ENCODE measurements around the gene KCNH2.

Gene KCNH2

GRCh38 chr7:150962553-150963399, 15.3 kb downstream of the KCNH2 start:
- in situ Hi-C loops (cut with MboI; ENCODE audit: low sequenced_read_pairs) = no loop called here

GRCh38 chr7:150962290-150962552, 15.9 kb downstream of the KCNH2 start:
- in situ Hi-C loops (cut with MboI; ENCODE audit: low sequenced_read_pairs) = no loop called here

GRCh38 chr7:150961510-150962289, 16.4 kb downstream of the KCNH2 start:
- in situ Hi-C loops (cut with MboI; ENCODE audit: low sequenced_read_pairs) = no loop called here

DNA sequence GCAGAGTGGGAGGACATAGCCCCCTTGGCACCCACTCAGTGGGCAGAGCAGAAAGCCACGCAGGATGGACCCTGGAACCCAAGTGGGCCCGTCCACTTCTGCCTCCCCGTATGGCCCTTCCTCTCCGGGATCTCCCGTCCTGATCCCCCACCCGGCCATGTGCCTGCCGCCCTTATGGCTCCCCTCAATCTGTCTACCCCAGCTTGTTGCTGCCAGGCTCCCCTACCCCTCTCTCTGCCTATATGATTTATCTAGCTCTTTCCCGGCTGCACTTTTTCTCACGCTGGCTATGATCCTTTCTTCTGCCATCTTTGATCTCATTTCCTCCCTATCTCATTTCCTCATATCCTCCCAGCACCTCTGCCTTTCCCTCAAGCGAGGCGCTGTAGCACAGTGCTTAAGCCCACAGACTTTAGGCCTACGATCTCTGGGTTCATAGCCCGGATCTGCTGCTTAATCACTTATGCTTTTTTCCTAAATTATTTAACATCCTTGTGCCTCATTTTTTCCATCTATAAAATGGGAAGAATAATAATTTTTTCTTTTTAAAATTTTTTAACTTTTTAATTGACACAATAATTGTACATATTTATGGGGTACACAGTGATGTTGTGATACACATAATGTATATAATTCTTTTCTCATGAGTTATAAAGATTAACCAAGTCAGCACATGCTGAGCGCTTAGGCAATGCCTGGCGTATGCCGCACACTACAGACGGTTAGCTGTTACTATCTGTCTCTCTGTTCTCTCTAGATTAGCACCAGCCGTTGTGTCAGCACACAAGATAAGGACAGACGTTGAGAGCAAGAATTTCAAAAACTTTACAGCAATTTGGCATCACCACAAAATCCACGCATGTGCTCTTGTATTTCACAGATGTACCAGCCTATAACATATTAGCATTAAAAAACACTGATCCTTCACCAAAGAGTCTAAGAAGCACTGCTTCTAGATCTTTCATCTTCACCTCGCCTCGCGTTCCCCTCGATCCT, 18.1 kb downstream of the KCNH2 start:
- in situ Hi-C loops (cut with MboI; ENCODE audit: low sequenced_read_pairs) = no loop called here

DNA sequence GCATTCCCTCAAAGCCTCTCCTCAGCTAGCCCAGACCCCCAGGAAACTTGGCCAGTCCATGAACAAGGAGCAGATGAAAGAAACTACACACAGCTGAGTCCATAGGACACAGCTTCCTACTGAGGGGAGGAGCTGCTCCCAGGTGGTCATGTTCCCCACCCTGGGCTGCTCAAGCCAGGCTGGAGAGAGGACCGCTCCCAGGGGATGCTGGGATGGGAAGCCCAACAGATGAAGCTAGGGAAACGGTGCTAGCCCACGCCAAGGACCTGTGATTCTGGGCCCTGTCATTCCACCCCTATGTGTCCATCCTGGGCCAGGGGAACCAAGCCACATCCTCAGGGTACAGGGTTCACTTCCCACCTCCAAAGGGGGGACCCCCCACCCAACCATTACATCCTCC, 19.0 kb downstream of the KCNH2 start:
- in situ Hi-C loops (cut with MboI; ENCODE audit: low sequenced_read_pairs) = no loop called here

DNA sequence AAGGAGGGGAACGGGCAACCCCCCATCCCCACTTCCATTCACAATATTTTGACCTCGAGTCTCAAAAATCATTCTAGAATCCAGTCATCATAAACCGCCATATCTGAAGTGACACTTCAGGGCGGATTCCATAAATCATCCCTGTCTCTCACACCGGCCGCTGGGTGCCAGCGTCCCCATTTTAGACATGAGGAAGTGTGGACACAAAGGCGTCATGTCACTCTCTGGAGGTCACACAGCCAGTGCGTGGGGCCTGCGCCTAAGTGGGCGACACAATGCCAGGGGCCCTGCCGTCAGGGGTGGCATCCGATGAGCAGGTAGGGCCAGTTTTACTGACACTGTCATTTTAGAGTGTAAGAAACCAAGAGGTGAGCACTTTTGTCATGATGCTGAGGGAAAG, 19.5 kb downstream of the KCNH2 start:
- in situ Hi-C loops (cut with MboI; ENCODE audit: low sequenced_read_pairs) = no loop called here

DNA sequence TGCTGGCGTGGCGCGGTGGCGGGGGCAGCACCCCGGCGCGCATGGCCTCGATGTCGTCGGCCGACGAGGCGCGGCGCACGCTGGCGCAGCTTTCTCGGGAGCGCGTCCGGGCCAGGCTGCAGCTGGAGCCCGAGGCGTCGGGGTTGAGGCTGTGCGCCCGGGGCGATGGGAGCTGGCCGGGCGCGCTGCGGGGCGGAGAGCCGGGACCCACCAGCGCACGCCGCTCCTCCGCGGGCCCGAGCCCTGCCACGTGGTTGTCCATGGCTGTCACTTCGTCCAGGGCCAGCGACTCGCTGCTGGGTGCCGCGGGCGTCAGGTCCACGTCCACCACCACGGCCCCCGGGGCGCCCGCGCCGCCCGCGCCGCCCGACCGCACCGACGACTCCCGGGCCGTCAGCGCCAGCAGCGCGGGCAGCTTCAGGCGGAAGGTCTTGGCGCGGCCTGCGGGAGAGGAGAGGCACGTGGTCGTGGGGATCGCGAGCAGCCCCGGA, 20.0 kb downstream of the KCNH2 start:
- in situ Hi-C loops (cut with MboI; ENCODE audit: low sequenced_read_pairs) = no loop called here

- in situ Hi-C loops (cut with MboI; ENCODE audit: low sequenced_read_pairs) = no loop called here
Observed at GRCh38 chr7:150957133-150958020, 20.7 kb downstream of the KCNH2 start.

GRCh38 chr7:150956395-150957132, 21.6 kb downstream of the KCNH2 start:
- in situ Hi-C loops (cut with MboI; ENCODE audit: low sequenced_read_pairs) = no loop called here

- in situ Hi-C loops (cut with MboI; ENCODE audit: low sequenced_read_pairs) = no loop called here
Observed at GRCh38 chr7:150955519-150956394, 22.4 kb downstream of the KCNH2 start.

DNA sequence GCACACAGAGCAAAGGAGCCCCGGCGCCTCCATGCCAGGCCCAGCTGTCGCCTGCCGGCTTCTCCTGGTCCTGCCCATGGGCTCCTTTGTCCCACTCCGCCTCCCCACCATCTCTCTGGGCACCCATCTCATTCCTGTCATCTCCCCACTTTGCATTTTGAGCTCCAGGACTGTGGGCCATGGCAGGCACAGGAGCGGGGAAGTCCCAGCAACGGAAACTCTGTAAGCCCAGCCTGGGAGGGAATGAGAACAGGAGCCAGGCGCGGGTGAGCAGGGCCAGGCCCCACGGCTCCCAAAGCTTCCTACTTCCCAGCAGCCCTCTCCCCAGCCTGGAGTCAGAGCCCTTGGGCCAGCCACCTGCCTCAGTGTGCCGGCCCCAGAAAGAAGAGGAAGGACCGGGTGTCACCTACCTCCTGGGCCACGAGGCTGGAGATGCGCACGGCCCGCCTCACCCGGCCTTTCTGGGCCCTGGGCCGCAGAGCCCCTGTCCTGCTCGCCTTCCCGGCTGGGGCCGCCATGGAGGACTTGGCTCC, 23.1 kb downstream of the KCNH2 start:
- in situ Hi-C loops (cut with MboI; ENCODE audit: low sequenced_read_pairs) = no loop called here

- in situ Hi-C loops (cut with MboI; ENCODE audit: low sequenced_read_pairs) = no loop called here
Observed at GRCh38 chr7:150954201-150954985, 23.7 kb downstream of the KCNH2 start.

DNA sequence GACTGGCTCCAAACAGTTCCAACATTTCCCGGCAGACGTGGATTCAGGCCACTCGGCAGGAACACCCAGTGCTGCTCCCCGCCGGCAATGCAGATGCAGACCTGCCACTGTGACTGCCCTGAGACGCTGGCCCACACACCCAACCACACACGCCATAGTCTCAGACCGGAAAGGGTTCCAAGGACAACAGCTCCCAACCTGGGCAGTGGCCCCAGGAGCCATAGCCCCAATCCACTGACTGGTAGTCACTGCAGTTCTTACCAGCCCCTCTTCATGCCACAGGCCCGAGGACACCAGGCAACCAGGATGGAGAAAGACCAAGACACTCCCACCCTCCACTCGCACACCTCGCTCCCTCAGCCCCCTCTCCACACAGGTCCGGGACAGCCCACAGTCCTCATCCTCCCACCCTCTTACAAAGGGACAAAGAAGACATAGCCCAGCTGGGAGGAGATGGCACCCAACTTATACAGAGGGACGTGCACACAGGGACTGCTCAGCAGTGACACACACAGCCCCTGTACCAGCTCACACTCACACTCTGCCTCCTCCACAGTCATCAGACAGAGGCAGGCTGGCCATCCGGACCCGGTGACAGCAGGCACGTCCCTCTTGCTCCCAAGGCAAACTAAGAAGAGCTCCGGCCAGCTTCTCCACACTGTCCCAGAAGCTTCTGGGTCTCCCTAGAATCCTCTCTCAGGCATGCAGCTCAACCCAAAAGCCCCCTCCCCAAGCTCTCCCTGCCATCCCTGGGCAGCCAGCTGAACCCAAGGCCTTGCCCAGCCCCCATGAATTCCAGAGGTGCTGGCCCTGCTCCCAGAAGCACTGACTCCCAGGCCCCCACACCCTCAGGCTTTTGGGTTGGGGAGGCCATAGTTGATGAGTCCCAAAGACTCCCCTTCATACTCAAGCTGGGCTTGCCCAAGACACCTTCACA, 24.8 kb downstream of the KCNH2 start:
- in situ Hi-C loops (cut with MboI; ENCODE audit: low sequenced_read_pairs) = no loop called here

GRCh38 chr7:150952331-150953050, 25.6 kb downstream of the KCNH2 start:
- in situ Hi-C loops (cut with MboI; ENCODE audit: low sequenced_read_pairs) = no loop called here

- in situ Hi-C loops (cut with MboI; ENCODE audit: low sequenced_read_pairs) = no loop called here
Observed at GRCh38 chr7:150951521-150951920, 26.6 kb downstream of the KCNH2 start.

DNA sequence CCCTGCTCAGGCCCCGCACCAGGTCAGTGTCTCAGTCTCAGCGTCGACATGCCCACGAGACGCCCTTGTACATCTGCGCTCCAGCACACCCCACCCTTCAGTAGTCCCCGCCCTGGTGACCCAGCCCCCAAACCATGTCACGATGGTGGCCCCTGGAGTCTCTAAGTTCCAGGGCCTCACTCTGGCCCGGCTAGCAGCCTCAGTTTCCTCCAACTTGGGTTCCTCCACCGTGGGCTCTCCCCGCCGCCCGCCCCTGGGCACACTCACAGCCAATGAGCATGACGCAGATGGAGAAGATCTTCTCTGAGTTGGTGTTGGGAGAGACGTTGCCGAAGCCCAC, 27.0 kb downstream of the KCNH2 start:
- in situ Hi-C loops (cut with MboI; ENCODE audit: low sequenced_read_pairs) = no loop called here
